Midbrain (tissue), 1 donor: ENCODE data around the gene SORBS2.

Experiments
- DNase-seq: peaks from one replicate; lab custom pipeline; 2025; lab: John Stamatoyannopoulos, UW

The SORBS2 gene

DNA sequence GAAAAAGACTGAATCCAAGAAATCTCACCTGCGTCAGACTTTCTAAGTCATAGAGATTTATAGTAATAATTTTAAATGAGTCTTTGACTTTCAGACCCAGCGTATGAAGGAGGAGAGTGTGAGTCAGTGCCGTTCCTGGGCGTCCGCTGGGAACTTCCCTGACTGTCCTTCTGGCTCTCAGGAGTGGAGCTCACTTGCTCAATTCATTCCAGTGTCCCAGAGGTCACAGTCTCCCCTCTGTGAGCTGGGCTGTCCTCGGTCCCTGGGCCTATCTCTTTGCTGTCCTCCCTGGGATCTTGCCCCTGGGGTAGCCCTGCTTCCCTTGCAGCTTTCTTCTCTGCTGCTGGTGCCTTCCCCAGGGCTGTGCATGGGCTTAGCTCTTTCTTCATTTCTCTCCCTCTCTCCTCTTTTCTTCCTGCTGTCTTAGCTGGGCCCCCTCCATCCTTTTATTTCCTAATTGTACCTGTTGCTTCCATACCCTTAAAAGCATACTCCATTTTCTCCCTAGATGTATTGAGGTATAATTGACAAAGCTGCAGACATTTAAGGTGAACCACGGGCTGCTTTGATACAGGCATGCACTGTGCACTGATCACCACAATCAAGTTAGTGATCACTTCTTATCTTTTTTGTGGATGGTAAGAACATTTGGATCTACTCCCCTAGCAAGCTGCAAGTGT lies 11.6 kb downstream of the SORBS2 start:
- no peak for DNase-seq

GRCh38 chr4:185799442-185799841 lies 12.6 kb downstream of the SORBS2 start:
- DNase-seq: no peak

GRCh38 chr4:185797596-185798338 lies 14.2 kb downstream of the SORBS2 start:
- no peak for DNase-seq

DNA sequence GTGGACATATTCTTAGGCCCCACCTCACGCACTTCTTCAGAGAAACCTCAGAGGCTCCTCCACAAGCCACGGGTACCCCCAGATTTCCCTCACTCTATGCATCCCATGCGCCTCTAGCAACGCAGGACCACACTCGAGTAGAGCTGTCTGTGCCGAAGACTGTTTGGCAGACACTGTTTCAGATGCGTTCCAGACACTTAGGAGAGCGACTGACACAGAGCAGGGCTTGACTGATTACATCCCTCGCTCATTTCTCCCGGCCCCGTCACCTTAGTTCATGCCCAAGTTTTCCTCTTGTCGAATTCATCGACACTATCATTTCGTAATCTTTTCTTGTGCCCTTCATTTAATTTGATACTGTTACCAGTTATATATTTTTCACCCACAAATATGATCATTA lies 15.0 kb downstream of the SORBS2 start:
- no peak for DNase-seq

GRCh38 chr4:185796176-185796575 lies 15.8 kb downstream of the SORBS2 start:
- DNase-seq: no peak

- DNase-seq: no peak
These were observed 17.4 kb downstream of the SORBS2 start for GRCh38 chr4:185794637-185795036.

- DNase-seq: no peak
These were observed 18.3 kb downstream of the SORBS2 start for GRCh38 chr4:185793716-185794115.

DNA sequence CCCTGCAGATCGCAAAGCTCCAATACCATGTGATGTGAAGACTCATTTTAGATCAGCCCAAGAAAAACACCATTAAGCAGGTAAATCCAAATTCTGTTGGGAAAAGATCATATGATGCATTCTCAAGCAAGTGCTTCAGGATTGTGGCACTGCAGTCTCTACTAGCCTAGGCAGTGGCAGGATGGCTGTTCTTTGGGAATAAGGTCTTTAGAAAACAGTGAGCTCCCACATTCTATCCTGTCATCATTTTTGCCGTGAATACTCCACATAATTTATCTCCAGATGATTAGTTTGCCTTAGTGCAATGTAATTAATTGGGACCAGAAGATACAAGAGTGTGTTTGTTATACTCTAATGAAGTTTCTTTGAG lies 18.9 kb downstream of the SORBS2 start:
- no peak for DNase-seq

DNA sequence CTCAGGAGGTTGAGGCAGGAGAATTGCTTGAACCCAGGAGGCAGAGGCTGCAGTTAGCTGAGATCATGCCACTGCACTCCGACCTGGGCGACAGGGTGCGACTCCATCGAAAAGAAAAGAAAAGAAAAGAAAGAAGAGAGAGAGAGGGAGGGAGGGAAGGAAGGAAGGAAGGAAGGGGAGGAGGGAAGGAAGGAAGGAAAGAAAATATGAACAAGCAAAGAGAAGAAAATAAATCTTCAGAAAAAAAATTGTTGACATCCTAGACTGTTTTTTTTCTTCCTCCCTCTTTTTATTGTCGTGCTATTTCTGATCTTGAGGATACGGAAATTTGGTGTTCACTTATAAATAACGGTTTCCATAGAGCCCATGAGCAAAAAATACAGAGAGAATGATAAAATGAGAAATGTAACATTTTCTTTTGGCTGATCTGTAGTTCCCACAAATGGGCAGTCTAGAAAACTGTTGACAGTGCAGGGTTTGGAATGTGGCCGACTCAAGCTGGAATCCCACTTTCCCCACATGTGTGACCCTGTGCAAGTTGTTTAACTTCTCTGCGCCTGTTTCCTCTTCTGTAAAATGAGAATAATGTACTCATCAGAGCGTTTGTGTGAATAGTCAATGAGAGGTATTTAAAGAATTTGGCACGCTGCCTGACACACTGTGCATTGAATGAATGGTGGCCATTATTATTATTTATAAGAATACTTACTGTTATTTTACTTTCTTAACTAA lies 19.4 kb downstream of the SORBS2 start:
- DNase-seq: no peak

DNA sequence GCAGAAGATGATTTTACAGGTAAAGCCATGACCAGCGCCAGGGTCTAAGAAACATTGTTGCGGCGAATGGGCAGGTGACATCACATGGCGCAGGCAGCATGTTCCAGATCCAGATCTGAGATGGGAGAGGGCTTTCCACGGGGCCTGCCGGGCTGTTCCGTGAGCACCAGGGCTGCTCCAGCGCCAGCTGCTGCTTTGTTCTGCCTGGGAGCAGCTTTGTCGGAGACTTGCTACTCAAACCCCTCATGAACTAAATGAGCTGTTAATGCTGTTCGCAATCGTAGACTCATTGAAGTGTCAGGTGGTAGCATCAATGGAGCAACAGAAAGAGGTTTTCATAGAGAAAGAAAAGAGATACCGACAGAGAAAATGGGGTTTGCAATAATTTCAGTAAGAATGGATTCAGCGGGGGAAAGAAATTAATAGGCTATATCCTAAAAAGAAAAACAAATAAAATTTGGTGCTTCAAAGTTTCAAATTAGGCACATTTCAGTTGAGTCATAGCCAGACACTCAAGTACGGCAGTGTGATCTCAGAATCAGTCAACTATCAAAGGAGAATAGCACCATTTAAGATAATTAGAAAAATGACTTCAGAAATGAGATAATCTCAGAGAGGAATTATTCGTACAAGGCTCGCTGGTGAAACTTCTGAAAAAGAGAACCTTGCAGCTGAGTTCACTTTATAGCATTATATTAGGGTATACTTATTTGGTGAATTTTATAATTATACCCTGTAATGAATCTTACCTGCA lies 23.9 kb downstream of the SORBS2 start:
- no peak for DNase-seq

- no peak for DNase-seq
These were observed 25.6 kb downstream of the SORBS2 start for GRCh38 chr4:185786422-185786821.

DNA sequence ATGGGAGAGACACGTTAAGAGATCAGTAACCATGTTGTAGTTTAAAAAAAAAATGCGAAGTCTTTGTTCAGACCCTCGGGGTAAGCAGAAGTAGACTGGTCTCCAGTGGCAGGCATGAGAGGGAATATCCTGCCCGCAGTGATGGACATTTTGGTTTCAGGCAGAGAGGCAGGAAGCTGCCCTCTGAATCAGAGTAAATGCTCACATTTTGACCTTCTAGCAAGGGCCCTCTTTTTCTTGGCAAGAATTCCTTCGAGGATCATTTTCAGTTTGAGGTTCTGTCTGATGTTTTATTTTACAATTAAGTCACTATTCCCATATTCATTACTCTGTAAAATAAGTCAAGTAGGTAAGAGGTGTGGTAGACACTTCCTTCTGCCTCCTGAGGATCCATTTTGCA lies 28.4 kb downstream of the SORBS2 start:
- DNase-seq: no peak

GRCh38 chr4:185782523-185782922 lies 29.5 kb downstream of the SORBS2 start:
- DNase-seq: no peak

DNA sequence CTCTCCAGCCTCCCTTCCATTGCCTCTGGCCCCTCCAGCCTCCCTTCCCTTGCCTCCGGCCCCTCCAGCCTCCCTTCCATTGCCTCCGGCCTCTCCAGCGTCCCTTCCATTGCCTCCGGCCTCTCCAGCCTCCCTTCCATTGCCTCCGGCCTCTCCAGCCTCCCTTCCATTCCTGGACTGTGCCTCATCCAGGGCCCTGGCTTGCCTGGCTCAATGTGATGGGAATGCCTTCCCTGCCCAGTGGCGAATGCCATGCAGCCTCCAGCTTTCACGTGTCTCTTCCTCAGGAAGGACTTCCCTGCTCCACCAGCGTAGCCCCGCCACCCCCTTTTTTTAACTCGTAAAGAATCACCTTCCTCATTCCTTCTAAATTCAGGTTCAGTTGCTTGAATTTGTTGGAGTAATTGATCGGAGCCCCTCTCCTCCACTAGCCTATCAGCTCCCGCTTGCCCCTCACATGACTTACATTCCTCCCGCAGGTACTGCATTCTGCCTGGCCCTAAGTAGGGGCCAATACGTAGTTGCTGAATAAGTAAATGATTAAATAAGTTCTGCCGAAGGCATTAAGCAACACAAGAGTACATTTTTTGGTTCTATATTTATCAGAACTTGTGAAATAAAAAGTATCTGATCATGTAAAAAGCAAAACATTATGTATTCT lies 30.3 kb downstream of the SORBS2 start:
- DNase-seq: no peak

DNA sequence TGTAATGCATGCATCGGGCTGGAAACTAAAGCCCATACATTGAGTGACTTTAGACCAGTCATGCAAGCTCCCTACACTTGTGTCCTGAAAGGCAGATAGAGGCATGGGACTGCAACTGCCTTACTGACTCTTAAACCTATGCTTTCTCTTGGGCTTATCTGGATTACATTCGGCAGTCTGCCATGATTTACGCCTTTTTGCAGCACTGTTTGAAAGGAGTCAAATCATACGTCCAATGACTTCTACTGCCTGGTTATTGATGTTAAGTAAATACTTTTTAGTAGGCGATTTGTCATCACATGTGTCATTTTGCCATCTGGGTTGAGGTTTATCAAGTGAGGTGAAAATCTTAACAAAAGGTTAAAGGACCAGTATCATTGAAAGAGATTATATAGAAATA lies 31.5 kb downstream of the SORBS2 start:
- no peak for DNase-seq

GRCh38 chr4:185779517-185779916 lies 32.5 kb downstream of the SORBS2 start:
- no peak for DNase-seq

GRCh38 chr4:185778307-185778706 lies 33.7 kb downstream of the SORBS2 start:
- DNase-seq: no peak

GRCh38 chr4:185775792-185776555 lies 36.0 kb downstream of the SORBS2 start:
- no peak for DNase-seq

GRCh38 chr4:185774845-185775680 lies 36.9 kb downstream of the SORBS2 start:
- DNase-seq: no peak

GRCh38 chr4:185774131-185774653 lies 37.8 kb downstream of the SORBS2 start:
- no peak for DNase-seq
